ENCODE results near the gene BRMS1.

- TF ChIP-seq, protein P1, sequence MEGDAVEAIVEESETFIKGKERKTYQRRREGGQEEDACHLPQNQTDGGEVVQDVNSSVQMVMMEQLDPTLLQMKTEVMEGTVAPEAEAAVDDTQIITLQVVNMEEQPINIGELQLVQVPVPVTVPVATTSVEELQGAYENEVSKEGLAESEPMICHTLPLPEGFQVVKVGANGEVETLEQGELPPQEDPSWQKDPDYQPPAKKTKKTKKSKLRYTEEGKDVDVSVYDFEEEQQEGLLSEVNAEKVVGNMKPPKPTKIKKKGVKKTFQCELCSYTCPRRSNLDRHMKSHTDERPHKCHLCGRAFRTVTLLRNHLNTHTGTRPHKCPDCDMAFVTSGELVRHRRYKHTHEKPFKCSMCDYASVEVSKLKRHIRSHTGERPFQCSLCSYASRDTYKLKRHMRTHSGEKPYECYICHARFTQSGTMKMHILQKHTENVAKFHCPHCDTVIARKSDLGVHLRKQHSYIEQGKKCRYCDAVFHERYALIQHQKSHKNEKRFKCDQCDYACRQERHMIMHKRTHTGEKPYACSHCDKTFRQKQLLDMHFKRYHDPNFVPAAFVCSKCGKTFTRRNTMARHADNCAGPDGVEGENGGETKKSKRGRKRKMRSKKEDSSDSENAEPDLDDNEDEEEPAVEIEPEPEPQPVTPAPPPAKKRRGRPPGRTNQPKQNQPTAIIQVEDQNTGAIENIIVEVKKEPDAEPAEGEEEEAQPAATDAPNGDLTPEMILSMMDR (IDR thresholded peaks at IDR 0.05): no peak
- TF ChIP-seq REST (IDR thresholded peaks at IDR 0.05; ENCODE audit: insufficient read depth in 1 of 2, low read depth in 2 of 2, low read length in 1 of 2) (no peak), POLR2AphosphoS5 (IDR thresholded peaks at IDR 0.05; ENCODE audit: low read depth, low read length) (no peak), TCF7L2 (IDR thresholded peaks at IDR 0.05; ENCODE audit: low read depth, low read length) (no peak), SIN3A (IDR thresholded peaks at IDR 0.05; ENCODE audit: borderline replicate concordance, insufficient read depth, low read depth, low read length) (no peak)
Measured at GRCh38 chr11:66321606-66322005, 23.3 kb downstream of the BRMS1 start.
